ENCODE measurements around the gene ECT2L. TPM values are rescaled to one million over a fixed set of nuclear protein-coding genes. Genes with fewer than 3 reads are reported as not detected.

ECT2L gene
- total and polyA plus RNA-seq, 2 donors (not counting 3 experiments of a cell fraction or from before 2014, with no cell fraction given), result not detected

DNA sequence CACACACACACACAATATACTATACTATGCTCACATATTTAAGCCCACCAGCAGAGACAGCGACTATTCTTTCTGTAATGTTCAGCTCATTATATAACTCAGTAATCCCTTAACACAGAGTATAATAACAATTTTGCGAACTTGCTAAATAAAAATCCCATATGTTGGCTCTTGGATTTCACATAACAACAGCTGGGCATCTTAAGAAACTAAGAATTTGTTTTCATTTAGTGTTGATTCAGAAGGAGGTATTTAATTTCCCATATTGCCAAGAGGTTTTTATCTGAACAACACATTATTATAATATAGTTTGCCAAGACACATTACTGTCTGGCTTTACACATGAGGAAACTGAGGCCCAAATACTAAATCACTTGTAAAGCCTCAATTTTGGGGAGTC lies 7.4 kb downstream of the ECT2L start:
- CTCF ChIA-PET, result interaction anchor here (0.9 kb wide), 1 partner anchor 12 kb away, joined by 3 read pairs; no protein-coding TSS in a partner anchor

More for the DNA sequence above, 7.4 kb downstream of the ECT2L start:
- no TSS peak for BruUV-seq (replicated peaks)
- dilution Hi-C loops (cut with MboI; ENCODE audit: extremely low pct_ligation_motif_present, low sequenced_read_pairs), result no loop called here
- DNase-seq (ENCODE audit: low read depth, low spot score), result no peak
- Histone ChIP-seq H3K36me3 (ENCODE audit: control insufficient read depth in 2 of 2, extremely low read depth in 1 of 2, insufficient read depth in 2 of 2, low read length in 2 of 2) (no peaks in the 10 kb centered on the region), H3K9me3 (replicated peaks; ENCODE audit: control insufficient read depth, insufficient read depth, low read length) (no peaks in the 10 kb centered on the region), H3K79me2 (ENCODE audit: control insufficient read depth, insufficient read depth, low read length) (no peaks in the 10 kb centered on the region), H3K4me2 (ENCODE audit: insufficient read depth, low read length) (no peak overlapping the region), H3K9ac (replicated peaks; ENCODE audit: extremely low read depth, insufficient read depth, low read length) (no peak overlapping the region), H3K9me1 (replicated peaks; ENCODE audit: control insufficient read depth, extremely low read depth, insufficient read depth, low read length) (no peaks in the 10 kb centered on the region), H3K4me1 (ENCODE audit: control insufficient read depth, extremely low read depth, insufficient read depth, low read length) (no peaks in the 10 kb centered on the region), H3K27ac (ENCODE audit: insufficient read depth, low read depth, low read length) (no peak overlapping the region), H3K4me3 (replicated peaks in 1 of 3; ENCODE audit: insufficient read depth in 1 of 3, low read depth in 1 of 3, low read length in 3 of 3) (no peak overlapping the region), H2AFZ (ENCODE audit: low read depth, low read length) (no peak overlapping the region), H4K20me1 (replicated peaks; ENCODE audit: control insufficient read depth, extremely low read depth, insufficient read depth, low read length) (no peaks in the 10 kb centered on the region), H3K27me3 (ENCODE audit: control insufficient read depth in 2 of 2, insufficient read depth in 2 of 2, low read length in 2 of 2) (peaks cover 4 to 5% of the 10 kb centered on the region in 2 experiments)
- intact Hi-C loops (cut with micrococcal nuclease), result no loop called here
- TF ChIP-seq POLR2A (IDR thresholded peaks at IDR 0.05; ENCODE audit: low read depth, low read length), result no peak
- TF ChIP-seq GATA2 (IDR thresholded peaks at IDR 0.05; ENCODE audit: insufficient read depth, insufficient read length, low read depth, low read length), result no peak
- TF ChIP-seq FOS (IDR thresholded peaks at IDR 0.05; ENCODE audit: borderline replicate concordance, insufficient read depth, low read length), result no peak
- TF ChIP-seq, protein P1, sequence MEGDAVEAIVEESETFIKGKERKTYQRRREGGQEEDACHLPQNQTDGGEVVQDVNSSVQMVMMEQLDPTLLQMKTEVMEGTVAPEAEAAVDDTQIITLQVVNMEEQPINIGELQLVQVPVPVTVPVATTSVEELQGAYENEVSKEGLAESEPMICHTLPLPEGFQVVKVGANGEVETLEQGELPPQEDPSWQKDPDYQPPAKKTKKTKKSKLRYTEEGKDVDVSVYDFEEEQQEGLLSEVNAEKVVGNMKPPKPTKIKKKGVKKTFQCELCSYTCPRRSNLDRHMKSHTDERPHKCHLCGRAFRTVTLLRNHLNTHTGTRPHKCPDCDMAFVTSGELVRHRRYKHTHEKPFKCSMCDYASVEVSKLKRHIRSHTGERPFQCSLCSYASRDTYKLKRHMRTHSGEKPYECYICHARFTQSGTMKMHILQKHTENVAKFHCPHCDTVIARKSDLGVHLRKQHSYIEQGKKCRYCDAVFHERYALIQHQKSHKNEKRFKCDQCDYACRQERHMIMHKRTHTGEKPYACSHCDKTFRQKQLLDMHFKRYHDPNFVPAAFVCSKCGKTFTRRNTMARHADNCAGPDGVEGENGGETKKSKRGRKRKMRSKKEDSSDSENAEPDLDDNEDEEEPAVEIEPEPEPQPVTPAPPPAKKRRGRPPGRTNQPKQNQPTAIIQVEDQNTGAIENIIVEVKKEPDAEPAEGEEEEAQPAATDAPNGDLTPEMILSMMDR (IDR thresholded peaks at IDR 0.05; ENCODE audit: extremely low read depth in 1 of 2, insufficient read depth in 1 of 2, low read depth in 1 of 2, low read length in 2 of 2), result no peak
- TF ChIP-seq POLR2AphosphoS5 (IDR thresholded peaks at IDR 0.05; ENCODE audit: insufficient read depth, low read depth, low read length), result no peak
- TF ChIP-seq EZH2 (IDR thresholded peaks at IDR 0.05; ENCODE audit: borderline replicate concordance, low read depth, low read length, severe bottlenecking), result no peak
- TF ChIP-seq, protein P2, sequence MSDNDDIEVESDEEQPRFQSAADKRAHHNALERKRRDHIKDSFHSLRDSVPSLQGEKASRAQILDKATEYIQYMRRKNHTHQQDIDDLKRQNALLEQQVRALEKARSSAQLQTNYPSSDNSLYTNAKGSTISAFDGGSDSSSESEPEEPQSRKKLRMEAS (IDR thresholded peaks at IDR 0.05; ENCODE audit: insufficient read depth, insufficient read length), result no peak
- no peak for TF ChIP-seq JUN (IDR thresholded peaks at IDR 0.05; ENCODE audit: borderline replicate concordance, insufficient read depth, insufficient read length, low read depth)
- no peak for TF ChIP-seq MYC (IDR thresholded peaks at IDR 0.05; ENCODE audit: low read depth, low read length)
- no peak for FAIRE-seq
- POLR2A ChIA-PET, result interaction anchor here (0.7 kb wide), 1 partner anchor 104 kb away, joined by 4 read pairs; no protein-coding TSS in a partner anchor

Measured in endothelial cell of umbilical vein (primary cell).